Measurements from ENCODE around the gene USP10.

USP10 gene

GRCh38 chr16:84773312-84773711 lies 73.5 kb downstream of the USP10 start:
- ATAC-seq (ENCODE audit: low read depth), result peak; percentile 43; the same call in 1 of the 3 replicates
- Histone ChIP-seq H3K4me3 (ENCODE audit: severe bottlenecking) (no peak overlapping the region), H3K27ac (ENCODE audit: poor library complexity, severe bottlenecking) (no peak overlapping the region), H3K4me1 (ENCODE audit: insufficient read depth, poor library complexity, severe bottlenecking) (no peaks in the 10 kb centered on the region), H3K27me3 (ENCODE audit: insufficient read depth, poor library complexity, severe bottlenecking) (no peaks in the 10 kb centered on the region), H3K36me3 (ENCODE audit: low read depth) (peaks cover 95% of the 10 kb centered on the region), H3K9me3 (ENCODE audit: severe bottlenecking) (no peaks in the 10 kb centered on the region)
- TF ChIP-seq CTCF (IDR thresholded peaks at IDR 0.05; ENCODE audit: poor library complexity, severe bottlenecking), result no peak
- DNase-seq (ENCODE audit: low spot score), result no peak

GRCh38 chr16:84774810-84775209 lies 75.0 kb downstream of the USP10 start:
- Histone ChIP-seq H3K4me3 (ENCODE audit: severe bottlenecking) (no peak overlapping the region), H3K27me3 (ENCODE audit: insufficient read depth, poor library complexity, severe bottlenecking) (no peaks in the 10 kb centered on the region), H3K9me3 (ENCODE audit: severe bottlenecking) (no peaks in the 10 kb centered on the region), H3K4me1 (ENCODE audit: insufficient read depth, poor library complexity, severe bottlenecking) (no peaks in the 10 kb centered on the region), H3K27ac (ENCODE audit: poor library complexity, severe bottlenecking) (no peak overlapping the region), H3K36me3 (ENCODE audit: low read depth) (peaks cover 95% of the 10 kb centered on the region)
- peak; percentile 76 for ATAC-seq (ENCODE audit: low read depth)
- TF ChIP-seq CTCF (IDR thresholded peaks at IDR 0.05; ENCODE audit: poor library complexity, severe bottlenecking), result no peak
- DNase-seq (ENCODE audit: low spot score), result no peak

GRCh38 chr16:84775262-84775810 lies 75.5 kb downstream of the USP10 start:
- ATAC-seq (ENCODE audit: low read depth) (no peak), DNase-seq (ENCODE audit: low spot score) (no peak)
- Histone ChIP-seq H3K27ac (ENCODE audit: poor library complexity, severe bottlenecking) (no peak overlapping the region), H3K36me3 (ENCODE audit: low read depth) (peaks cover 92% of the 10 kb centered on the region), H3K9me3 (ENCODE audit: severe bottlenecking) (no peaks in the 10 kb centered on the region), H3K27me3 (ENCODE audit: insufficient read depth, poor library complexity, severe bottlenecking) (no peaks in the 10 kb centered on the region), H3K4me1 (ENCODE audit: insufficient read depth, poor library complexity, severe bottlenecking) (no peaks in the 10 kb centered on the region), H3K4me3 (ENCODE audit: severe bottlenecking) (no peak overlapping the region)
- TF ChIP-seq CTCF (IDR thresholded peaks at IDR 0.05; ENCODE audit: poor library complexity, severe bottlenecking), result no peak

GRCh38 chr16:84777435-84777834 lies 77.6 kb downstream of the USP10 start:
- H3K9me3 ChIP-seq (ENCODE audit: severe bottlenecking), result no peaks in the 10 kb centered on the region
- no peak for TF ChIP-seq CTCF (IDR thresholded peaks at IDR 0.05; ENCODE audit: poor library complexity, severe bottlenecking)
- H3K27ac ChIP-seq (ENCODE audit: poor library complexity, severe bottlenecking), result no peak overlapping the region
- DNase-seq (ENCODE audit: low spot score), result no peak
- peaks cover 73% of the 10 kb centered on the region for H3K36me3 ChIP-seq (ENCODE audit: low read depth)
- H3K4me1 ChIP-seq (ENCODE audit: insufficient read depth, poor library complexity, severe bottlenecking), result no peaks in the 10 kb centered on the region
- H3K4me3 ChIP-seq (ENCODE audit: severe bottlenecking), result no peak overlapping the region
- H3K27me3 ChIP-seq (ENCODE audit: insufficient read depth, poor library complexity, severe bottlenecking), result no peaks in the 10 kb centered on the region
- ATAC-seq (ENCODE audit: low read depth), result no peak

DNA sequence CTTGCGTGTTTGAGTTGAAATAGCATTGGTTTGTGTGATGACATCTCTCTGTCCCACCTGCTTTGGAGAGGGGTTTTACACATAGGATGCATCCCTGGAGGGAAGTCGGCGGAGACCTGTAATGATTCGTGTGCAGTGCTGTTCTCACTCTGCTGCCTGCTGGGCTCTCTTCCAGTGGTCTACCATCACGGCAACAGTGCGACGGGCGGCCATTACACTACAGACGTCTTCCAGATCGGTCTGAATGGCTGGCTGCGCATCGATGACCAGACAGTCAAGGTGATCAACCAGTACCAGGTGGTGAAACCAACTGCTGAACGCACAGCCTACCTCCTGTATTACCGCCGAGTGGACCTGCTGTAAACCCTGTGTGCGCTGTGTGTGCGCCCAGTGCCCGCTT lies 78.9 kb downstream of the USP10 start:
- no peaks in the 10 kb centered on the region for H3K4me1 ChIP-seq (ENCODE audit: insufficient read depth, poor library complexity, severe bottlenecking)

More for the DNA sequence above, 78.9 kb downstream of the USP10 start:
- Histone ChIP-seq H3K36me3 (ENCODE audit: low read depth) (peaks cover 61% of the 10 kb centered on the region), H3K4me3 (ENCODE audit: severe bottlenecking) (no peak overlapping the region), H3K27me3 (ENCODE audit: insufficient read depth, poor library complexity, severe bottlenecking) (no peaks in the 10 kb centered on the region), H3K9me3 (ENCODE audit: severe bottlenecking) (no peaks in the 10 kb centered on the region), H3K27ac (ENCODE audit: poor library complexity, severe bottlenecking) (no peak overlapping the region)
- ATAC-seq (ENCODE audit: low read depth) (no peak), DNase-seq (ENCODE audit: low spot score) (no peak)
- no peak for TF ChIP-seq CTCF (IDR thresholded peaks at IDR 0.05; ENCODE audit: poor library complexity, severe bottlenecking)
